Heart left ventricle (tissue), 16 donors: ENCODE results near the gene KCNQ1. TPM values are rescaled to one million over a fixed set of nuclear protein-coding genes. Genes with fewer than 3 reads are reported as not detected.
A peak's percentile ranks its signal among the peaks of the same experiment; 100 is the strongest.

ENCODE experiments used
- ATAC-seq, 4 donors: fragments of 200-7000 bp; cut with Tn5 transposase; one replicate each; pipeline ENCODE4 v1.9.1; 2020 to 2022; ENCODE audit warnings: moderate library complexity in 4 of 4, mild to moderate bottlenecking in 3 of 4, moderate number of reproducible peaks in 1 of 4
- DNase-seq, 5 donors: peaks; one replicate each; pipeline ENCODE4 v3.0.0-alpha.2; 2020
- H3K27ac ChIP-seq, 12 donors: fragments of 200-600 bp; sonication (generic) in 4 of 12; one replicate each; pipeline versions ENCODE4 v1.5.0 to v1.8.0; 2016 to 2022; ENCODE audit warnings: mild to moderate bottlenecking in 2 of 12
- H3K27me3 ChIP-seq, 9 donors: fragments of 200-600 bp; sonication (generic) in 2 of 9; one replicate each; pipeline versions ENCODE4 v1.5.1 to v1.8.0; 2016 to 2022; ENCODE audit warnings: mild to moderate bottlenecking in 3 of 9
- H3K36me3 ChIP-seq, 9 donors: fragments of 200-600 bp; sonication (generic) in 2 of 9; one replicate each; pipeline versions ENCODE4 v1.5.0 to v1.8.0; 2018 to 2022; ENCODE audit warnings: mild to moderate bottlenecking in 2 of 9
- H3K4me1 ChIP-seq, 12 donors: fragments of 200-600 bp; sonication (generic) in 4 of 12; one replicate each; pipeline versions ENCODE4 v1.5.0 to v1.8.0; 2016 to 2022; ENCODE audit warnings: mild to moderate bottlenecking in 3 of 12
- H3K4me3 ChIP-seq, 12 donors: fragments of 200-600 bp; sonication (generic) in 4 of 12; one replicate each; pipeline versions ENCODE4 v1.5.0 to v1.8.0; 2017 to 2022; ENCODE audit warnings: mild to moderate bottlenecking in 9 of 12, moderate library complexity in 4 of 12
- H3K9me3 ChIP-seq, 12 donors: fragments of 200-600 bp; sonication (generic) in 4 of 12; one replicate each; pipeline versions ENCODE4 v1.5.0 to v1.8.0; 2016 to 2022; ENCODE audit warnings: mild to moderate bottlenecking in 1 of 12
- POLR2A ChIP-seq, 2 donors: fragments of 450-650 bp; IDR thresholded peaks; one replicate each; pipeline ENCODE4 v1.6.1; 2017; ENCODE audit warnings: antibody characterized with exemption in 2 of 2, mild to moderate bottlenecking in 2 of 2, moderate library complexity in 2 of 2
- WGBS, 4 donors: extraction: QIAGEN DNeasy Blood & Tissue Kit in 2 of 4; methylation state at CpG; one replicate each; pipeline versions ENCODE4 v1.1.5 to v1.1.7; 2013 to 2018; 5-methylcytosine and 5-hydroxymethylcytosine counted together
- intact Hi-C, 10 donors: fragments of 100-400 bp; cut with DNase I; formaldehyde crosslinking; loops; one replicate each; pipeline versions ENCODE4 v1.11.1 to v1.14.2; 2022
- polyA plus RNA-seq, 2 donors: library from polyadenylated mRNA; stranded (reverse); fragments of 200-250 nt; gene quantifications; one replicate each; pipeline ENCODE4 v1.2.3, GENCODE V29; 2013
- total RNA-seq, 9 donors: library from RNA; depleted of rRNA in 2 of 9; stranded (reverse); fragments of >200 nt in 2 of 9; fragmentation: NEBNext Ultra II Directional in 3 of 9; extraction: Animal tissue kit (Norgen Biotek cat#: 25700) in 3 of 9; gene quantifications; one replicate each; pipeline versions ENCODE4 v1.1.0 to v1.2.4, GENCODE V29; 2016 to 2023
- TF ChIP-seq, protein P1 (sequence below), 12 donors: fragments of 200-600 bp; sonication (generic) in 4 of 12; IDR thresholded peaks; one replicate each; pipeline versions ENCODE4 v1.5.0 to v1.8.0; 2018 to 2022; ENCODE audit warnings: antibody characterized with exemption in 12 of 12, mild to moderate bottlenecking in 5 of 12
- donor health status: ischemic (EF 13 %, LVEDD 7.1; RV severe dilation, severe dysfunction).
- donor health status: healthy with polysubstance abuse.
- donor health status: DM: no; HTN: yes; CAD: no.
- donor health status: DM: no; HTN: no; CAD: no.
- donor health status: ischemic (EF 25% LVEDD 6.9; RV normal size, moderate dysfunction).
- donor health status: ischemic (EF 25% LVEDD 5.7; RV mildly dilated, moderate dysfunction).
- donor health status: healthy.
- donor health status: DM: yes; HTN: yes; CAD: no.
- donor health status: ischemic (EF 35%, LVEDD 5.7; RV mildly dilated, moderate dysfunction).
- donor health status: nonischemic (EF 11% LVEDD 7.7; RV severe dilation, severe dysfunction).
- donor health status: DM: yes; HTN: yes; CAD: no.
- donor health status: PGD.
- donor health status: ischemic (EF 29% LVEDD 5.4; RV normal size, mild dysfunction).
- donor health status: nonischemic (EF 23%, LVEDD 6.1; RV moderate dilation, normal function).

KCNQ1 gene
- total and polyA plus RNA-seq, 11 donors: 18.6 to 42.4 (median 31.4) TPM

DNA sequence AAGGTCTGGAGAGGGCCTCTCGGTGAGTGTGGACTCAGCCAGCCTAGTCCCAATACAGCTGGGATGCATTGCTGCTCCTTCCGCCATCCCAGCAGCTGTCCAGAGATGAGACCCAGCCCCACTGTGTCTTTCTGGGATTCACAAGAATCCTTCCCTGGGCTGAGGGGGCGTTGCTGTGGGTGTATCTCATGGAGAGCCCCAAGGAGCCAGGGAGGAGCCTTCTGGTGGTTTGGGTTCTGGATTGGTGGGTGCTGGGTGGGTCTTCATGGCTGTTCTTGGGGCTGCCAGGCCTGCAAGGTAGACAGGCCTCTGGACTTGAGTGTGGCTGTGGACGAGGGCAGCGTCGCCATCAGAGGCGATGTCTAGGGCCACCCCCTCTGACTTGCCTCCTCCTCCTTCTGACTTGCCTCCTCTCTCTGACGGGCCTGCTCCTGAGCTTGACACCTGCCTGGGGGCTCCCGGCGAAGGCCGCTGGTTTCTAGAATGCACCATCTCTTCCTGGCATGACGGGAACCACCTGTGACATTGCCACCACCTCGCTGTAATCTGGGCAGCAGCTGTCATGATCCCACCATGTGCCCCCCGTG is 17.2 kb downstream of the KCNQ1 start:
- H3K4me1 ChIP-seq: peaks cover 0 to 82% (median 37%) of the 10 kb centered on the region in 12 donors
- H3K4me3 ChIP-seq: peak overlapping the region in 1 of 12 donors; percentile 22
- no peaks in the 10 kb centered on the region for H3K27me3 ChIP-seq
- TF ChIP-seq POLR2A (IDR thresholded peaks at IDR 0.05): no peak
- TF ChIP-seq, protein P1, sequence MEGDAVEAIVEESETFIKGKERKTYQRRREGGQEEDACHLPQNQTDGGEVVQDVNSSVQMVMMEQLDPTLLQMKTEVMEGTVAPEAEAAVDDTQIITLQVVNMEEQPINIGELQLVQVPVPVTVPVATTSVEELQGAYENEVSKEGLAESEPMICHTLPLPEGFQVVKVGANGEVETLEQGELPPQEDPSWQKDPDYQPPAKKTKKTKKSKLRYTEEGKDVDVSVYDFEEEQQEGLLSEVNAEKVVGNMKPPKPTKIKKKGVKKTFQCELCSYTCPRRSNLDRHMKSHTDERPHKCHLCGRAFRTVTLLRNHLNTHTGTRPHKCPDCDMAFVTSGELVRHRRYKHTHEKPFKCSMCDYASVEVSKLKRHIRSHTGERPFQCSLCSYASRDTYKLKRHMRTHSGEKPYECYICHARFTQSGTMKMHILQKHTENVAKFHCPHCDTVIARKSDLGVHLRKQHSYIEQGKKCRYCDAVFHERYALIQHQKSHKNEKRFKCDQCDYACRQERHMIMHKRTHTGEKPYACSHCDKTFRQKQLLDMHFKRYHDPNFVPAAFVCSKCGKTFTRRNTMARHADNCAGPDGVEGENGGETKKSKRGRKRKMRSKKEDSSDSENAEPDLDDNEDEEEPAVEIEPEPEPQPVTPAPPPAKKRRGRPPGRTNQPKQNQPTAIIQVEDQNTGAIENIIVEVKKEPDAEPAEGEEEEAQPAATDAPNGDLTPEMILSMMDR (IDR thresholded peaks at IDR 0.05): no peak
- intact Hi-C loops: loop anchor here in 4 of 10 donors (5.0 kb wide), 2 partner anchors 50 to 55 kb away; no protein-coding TSS in a partner anchor
- 88 to 93% (median 90%) methylated on average over 13 to 14 of the region's 14 CpGs for WGBS, 4 donors
- no peaks in the 10 kb centered on the region for H3K36me3 ChIP-seq
- peak overlapping the region; percentile 79 to 97 (median 89) for H3K27ac ChIP-seq
- ATAC-seq (no peak), DNase-seq (no peak)
- no peaks in the 10 kb centered on the region for H3K9me3 ChIP-seq

DNA sequence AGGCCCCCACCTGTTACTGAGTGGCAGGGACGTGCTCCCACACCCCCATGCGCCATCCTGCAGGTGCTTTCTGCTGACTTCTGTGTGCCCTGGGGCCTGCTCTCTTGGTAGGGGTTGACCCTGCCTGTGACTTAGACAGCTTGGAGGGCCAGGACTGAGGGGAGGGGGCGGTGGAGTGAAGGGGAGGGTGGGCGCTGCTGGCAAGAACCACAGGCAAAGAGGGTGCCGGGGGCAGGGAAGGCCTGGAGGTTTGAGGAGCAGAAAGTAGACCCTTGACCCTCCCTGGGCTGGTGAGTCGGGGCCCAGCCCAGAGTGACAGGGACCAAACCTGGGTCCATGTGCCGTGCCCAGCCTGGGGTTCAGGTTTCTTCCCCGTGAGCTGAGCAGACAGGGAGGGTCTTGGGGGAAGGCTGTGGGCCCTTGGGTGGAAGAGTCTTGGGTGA is 17.8 kb downstream of the KCNQ1 start:
- intact Hi-C loops: loop anchor here in 4 of 10 donors (5.0 kb wide), 2 partner anchors 50 to 55 kb away; no protein-coding TSS in a partner anchor
- 77 to 92% (median 88%) methylated on average over 8 of the region's 8 CpGs for WGBS, 4 donors

DNA sequence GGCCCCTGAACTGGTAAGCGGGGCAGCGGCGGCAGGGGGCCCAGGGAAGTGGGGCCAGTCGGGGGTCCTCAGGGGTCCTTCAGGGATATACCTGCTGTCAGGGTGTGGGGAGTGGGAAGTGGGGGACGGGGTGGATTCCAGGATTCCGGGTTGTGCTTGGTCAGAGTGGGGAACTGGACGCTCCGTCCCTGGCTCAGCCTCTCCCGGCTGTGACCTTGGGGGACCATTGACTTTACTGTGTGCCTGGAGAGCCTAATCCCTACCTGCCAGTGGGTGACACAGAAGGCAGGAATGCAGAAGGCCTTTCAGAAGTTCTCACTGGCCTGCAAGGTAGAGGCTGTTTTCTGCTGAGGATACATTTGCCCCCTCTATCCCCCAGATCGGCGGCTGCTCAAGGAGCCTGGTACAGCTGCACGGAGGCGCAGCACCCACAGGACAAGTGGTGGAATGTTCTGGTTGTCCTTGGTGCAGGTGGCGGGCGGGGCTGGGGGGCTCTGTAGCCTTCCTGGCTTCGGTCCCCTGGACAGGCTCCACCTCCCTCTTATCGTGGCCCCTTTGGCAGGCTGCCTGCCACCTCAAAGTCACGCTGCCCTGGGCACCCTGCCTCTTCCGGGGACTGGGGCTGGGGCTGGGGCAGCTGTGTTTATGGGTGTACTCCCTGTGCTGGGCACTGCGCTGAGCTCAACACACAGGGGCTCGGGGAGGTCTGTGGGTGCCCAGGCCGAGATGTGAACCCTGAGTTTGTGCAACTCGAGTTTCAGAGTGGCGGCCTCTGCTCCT is 18.4 kb downstream of the KCNQ1 start:
- no peaks in the 10 kb centered on the region for H3K36me3 ChIP-seq
- intact Hi-C loops: loop anchor here in 4 of 10 donors (5.0 kb wide), 2 partner anchors 49 to 54 kb away; no protein-coding TSS in a partner anchor
- peak overlapping the region; percentile 79 to 97 (median 89) for H3K27ac ChIP-seq
- H3K27me3 ChIP-seq: no peaks in the 10 kb centered on the region
- peak; percentile 81 to 90 (median 88) for DNase-seq
- peak; percentile 79 to 90 (median 86) for ATAC-seq
- no peaks in the 10 kb centered on the region for H3K9me3 ChIP-seq
- WGBS, 4 donors: 51 to 65% (median 57%) methylated on average over 15 to 24 of the region's 24 CpGs
- peak overlapping the region in 2 of 12 donors; percentile 2 to 8 for H3K4me3 ChIP-seq
- H3K4me1 ChIP-seq: peaks cover 0 to 91% (median 37%) of the 10 kb centered on the region in 12 donors
- TF ChIP-seq POLR2A (IDR thresholded peaks at IDR 0.05): peak in 1 of 2 donors; percentile 29
- TF ChIP-seq, protein P1 (IDR thresholded peaks at IDR 0.05): no peak

More for the DNA sequence above, 17.8 kb downstream of the KCNQ1 start:
- DNase-seq (no peak), ATAC-seq (no peak)
- peak overlapping the region in 1 of 12 donors; percentile 4 for H3K4me3 ChIP-seq
- no peak for TF ChIP-seq POLR2A (IDR thresholded peaks at IDR 0.05)
- TF ChIP-seq, protein P1 (IDR thresholded peaks at IDR 0.05): no peak
- H3K4me1 ChIP-seq: peaks cover 0 to 87% (median 37%) of the 10 kb centered on the region in 12 donors
- no peaks in the 10 kb centered on the region for H3K9me3 ChIP-seq
- peak overlapping the region; percentile 79 to 97 (median 89) for H3K27ac ChIP-seq
- no peaks in the 10 kb centered on the region for H3K36me3 ChIP-seq
- no peaks in the 10 kb centered on the region for H3K27me3 ChIP-seq
